GM19351 (cell line): ENCODE measurements around the gene CBX2.

ENCODE experiments used
- ATAC-seq: cut with Tn5 transposase; IDR thresholded peaks from one replicate; pipeline ENCODE4 v1.9.1; 2021; ENCODE audit warnings: mild to moderate bottlenecking, moderate library complexity; ENCODE audit not compliant: unreplicated experiment

Gene CBX2

DNA sequence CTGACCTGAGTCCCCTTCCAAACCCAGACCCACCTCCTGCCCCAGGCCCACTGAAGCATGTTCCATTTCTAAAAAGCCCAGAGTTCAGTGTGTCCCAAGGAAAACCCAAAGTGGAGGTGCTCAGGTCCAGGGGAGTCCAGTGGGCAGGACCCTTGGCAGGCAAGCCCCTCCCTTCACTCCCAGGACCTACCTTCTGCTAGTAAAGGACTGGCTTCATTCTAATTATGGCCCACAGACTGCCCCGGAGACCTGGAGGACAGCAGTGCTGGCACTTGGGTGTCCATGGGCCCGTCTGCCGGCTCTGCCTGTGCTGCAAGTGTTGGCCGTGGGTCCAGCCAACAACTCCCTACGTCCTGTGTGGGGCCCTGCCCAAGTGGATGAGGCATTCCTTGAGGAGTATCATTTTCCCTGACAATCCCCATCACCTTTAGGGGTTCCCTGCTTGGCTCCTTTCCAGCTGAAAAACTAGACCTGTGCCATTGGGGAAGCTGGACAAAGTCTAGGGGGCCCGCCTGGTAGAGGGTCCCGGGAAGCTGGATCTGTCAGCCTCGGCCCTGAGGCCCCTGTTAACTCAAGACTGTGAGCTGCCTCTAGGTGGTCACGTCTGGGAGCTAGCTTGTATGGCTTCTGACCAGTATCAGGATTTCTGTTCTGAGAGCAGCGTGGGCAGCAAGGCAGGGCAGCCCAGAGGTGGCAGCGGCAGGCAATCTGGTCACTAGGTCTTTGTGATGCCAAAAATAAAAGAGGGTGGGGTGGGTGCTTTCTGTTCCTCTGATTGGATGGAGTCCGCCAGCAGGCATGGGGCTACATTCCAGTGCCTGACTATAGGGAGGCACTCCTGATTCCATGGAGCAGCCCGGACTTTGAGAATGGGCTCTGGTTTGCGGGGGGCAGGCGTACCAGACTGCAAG lies 8.2 kb downstream of the CBX2 start:
- ATAC-seq = no peak

DNA sequence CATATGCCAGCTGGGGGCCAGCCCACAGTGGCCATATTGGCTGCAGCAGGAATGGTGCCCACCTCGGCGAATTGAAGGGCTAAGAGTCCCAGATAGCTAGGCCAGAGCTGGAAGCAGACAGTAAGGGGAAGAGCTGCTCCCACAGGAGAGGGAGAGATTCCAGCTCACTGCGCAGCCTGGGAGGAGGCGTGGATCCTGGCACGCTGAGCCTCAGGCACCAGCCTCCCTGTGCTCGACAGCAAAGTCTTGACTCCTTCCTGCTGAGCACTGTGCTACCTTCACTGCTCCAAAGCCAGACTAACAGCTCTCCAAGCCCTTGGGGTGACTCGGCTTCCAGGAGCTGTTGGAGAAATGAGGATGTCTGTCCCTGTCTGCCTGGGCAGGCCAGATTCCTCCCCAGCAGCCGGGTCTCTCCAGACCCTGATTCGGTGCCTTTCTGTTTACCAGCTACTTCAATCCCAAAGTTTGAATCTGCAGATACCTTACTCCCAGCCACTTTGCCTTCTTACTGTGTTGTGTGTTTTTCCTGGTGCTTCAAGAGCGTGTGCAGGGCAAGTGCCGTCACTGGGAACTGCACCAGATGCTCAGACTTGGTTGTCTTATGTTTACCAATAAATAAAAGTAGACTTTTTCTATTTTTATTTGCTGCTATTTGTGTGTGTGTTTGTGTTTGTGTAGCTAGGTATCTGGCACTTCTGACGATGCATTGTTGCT lies 9.1 kb downstream of the CBX2 start:
- no peak for ATAC-seq

DNA sequence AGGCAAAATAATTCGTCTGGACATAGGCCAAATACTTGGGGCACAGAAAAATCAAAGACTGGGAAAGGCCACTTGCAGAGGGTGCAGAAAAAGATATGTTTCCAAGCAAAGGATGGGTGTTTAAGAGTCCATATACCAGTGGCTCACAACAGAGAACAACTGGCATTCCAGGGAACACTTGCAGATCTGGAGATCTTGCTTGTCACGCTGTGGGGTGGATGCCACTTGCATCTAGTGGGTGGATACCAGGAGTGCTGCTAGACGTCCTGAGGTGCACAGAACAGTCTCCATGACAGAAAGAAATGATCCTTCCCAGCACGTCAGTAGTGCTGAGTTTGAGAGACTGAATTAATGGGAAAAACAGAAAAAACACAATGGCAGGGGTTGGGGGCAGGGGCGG lies 10.5 kb downstream of the CBX2 start:
- ATAC-seq = no peak

DNA sequence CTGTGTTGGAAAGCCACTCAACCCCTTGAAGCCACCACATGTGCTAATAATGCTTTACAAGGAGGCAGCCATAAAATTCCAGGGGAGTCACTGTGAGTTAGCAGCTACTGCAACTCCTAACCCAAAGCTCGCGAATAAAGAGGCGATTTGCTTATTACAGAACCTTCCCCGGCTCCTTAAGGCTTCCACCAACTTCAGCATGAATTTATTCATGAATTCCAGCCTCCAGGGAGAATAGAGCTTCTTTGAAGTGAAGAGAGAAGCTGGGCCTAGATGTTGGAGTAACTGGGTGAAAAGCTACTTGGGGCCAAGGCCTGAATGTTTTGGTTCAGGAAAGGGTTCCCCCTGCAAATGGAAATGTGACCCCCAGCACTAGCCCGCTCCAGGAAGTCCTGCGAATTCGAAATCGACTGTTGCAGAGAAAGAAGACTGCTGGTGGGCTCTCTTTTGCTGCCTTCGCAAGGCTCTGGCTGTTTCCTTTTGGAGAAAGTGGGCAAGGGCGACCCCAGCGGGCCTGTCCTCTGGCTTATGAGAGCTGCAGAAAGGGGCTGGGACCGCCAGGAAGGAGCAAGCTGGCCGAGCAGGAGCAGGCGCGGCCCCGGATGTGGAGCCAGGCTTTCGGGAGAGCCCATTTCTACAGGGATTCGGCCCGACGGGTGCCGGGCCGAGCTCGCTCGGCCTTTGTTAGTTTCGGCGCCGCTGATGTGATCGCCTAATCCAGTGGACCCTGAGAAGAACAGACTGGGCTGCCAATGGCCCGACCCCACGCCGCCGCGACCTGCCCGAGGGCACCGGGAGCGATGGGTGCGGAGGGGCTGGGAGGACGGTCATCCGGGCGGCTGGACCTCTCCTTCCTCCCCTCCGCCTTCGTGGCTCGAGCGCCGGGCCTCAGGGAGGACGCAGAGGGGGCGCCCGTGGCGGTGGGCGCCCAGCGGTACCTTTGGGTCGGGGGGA lies 11.3 kb downstream of the CBX2 start:
- no peak for ATAC-seq

DNA sequence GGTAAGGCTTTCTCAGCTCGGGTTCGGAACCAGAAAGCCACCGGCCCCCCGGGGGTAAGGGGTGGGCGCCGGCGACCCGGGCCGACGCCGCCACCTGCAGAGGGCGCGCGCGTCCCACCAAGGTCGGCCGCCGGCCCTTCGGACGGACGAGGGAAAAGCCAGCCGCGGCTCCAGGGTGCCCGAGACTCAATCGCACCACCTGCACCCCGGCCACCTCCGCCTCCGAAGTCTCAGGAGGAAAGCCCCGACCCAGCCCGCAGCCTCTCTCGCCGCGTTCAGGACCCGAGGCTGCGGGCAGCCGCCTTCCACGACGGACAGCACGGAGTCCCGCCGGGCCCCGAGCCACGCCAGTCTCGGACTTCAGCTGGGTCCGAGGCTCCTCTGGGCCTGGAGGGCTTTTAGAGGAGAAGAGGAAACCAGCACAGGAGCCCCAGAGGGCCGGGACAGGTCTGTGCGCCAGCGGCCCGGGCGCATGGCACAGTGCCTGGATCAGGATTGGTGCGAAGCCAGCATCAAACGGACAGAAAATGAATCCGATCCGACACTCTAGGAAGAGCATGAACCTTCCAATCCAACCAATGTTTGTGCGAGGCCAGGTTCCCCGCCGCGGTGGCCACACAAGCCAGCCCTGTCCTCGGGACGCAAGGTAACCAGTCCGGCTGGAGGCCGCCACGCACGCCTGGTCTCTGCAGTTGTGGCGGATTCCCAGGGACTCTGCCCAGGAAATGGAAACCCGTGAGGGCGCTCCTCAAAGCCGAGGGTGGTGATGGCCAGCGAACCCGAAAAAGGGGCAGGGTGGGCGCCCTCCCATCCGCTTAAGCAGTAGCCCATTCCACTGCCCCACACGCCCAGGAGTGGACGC lies 12.2 kb downstream of the CBX2 start:
- no peak for ATAC-seq

DNA sequence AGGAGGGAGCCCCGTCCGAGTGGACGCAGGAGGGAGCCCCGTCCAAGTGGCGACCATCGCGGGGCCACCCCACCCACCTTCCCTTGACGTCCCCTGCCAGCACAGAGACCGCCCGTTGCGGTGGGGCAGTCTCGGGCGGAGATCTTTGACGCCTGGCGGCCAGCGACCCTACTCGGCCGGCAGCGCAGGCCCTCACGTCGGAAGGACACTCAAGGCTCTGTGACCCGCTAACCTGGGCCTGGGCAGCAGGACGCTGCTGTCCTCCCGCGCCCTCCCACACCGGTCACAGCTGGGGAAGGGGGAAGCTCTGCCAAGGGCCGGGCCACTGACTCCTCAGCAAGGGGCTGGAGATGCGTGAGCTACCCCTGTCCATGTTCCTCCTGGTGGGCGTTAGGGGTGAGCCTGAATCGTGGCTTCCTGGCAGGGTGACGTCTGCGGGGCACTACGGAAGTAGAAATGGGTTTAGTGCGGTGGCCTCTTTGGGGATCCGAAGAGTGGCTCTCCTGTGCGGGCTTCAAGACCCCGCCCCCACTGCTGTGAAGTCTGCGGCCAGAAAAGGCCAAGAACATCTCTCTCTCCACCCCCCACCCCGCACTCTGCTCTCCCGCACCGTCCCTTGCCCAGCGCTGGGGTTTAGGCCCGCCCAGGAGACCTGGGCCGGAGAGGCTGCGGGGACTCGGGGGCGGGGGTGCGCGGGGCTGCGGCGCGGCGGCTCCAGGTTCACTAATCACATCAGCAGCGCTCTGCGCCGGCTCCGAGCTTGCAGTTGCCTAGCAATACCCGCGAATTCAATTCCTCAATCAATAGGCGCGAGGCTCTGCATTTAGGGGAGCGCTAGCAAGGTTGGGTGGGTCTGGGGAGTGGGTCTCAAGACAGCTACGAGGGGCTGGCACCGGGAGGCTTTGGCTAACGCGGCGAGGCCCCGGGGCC lies 13.1 kb downstream of the CBX2 start:
- ATAC-seq = no peak

DNA sequence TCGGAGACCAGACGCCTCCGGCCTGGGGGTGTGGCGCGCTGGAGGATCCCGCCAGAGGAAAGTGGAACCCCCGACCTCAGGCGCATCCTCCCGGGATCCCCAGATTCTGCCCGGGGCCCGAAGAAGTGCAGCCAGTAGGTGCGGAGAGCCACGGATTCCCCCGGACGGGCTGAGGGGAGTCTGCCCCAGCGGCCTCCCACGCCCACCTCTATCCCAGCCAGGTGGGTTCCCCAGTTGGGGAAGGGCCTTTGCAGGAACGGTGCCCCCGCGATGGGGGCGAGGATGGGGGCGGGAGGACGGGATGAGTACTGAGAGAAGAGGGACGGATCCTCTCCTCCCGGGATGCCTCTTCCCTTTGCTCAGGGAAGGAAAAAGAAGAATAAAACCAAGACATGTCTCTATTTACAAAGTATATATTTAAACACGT lies 13.8 kb downstream of the CBX2 start:
- ATAC-seq = no peak

DNA sequence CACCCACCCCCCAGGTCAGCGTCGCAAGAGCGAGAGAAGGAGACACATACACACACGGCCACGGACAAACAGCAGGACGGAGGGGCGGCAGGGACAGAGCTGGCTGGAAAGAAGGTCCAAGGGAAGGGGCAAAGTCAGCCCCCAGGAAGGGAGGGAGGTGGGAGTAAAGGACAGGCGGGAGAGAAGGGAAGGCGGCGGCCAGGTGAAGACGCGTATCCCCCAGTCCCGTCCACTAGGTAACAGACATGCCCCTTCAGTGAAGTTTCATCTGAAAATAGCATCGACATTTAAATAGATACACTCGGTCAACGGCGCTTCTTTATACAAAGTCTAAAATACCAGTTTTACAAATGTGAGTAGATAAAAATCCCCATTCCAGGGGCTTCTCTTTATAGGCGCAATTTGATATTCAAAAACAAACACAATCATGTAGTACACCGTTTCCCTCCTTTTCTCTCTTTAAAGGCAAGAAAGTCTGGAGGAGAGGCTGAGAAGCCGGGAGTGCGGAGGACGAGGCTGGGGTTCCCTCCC lies 14.5 kb downstream of the CBX2 start:
- ATAC-seq = no peak

DNA sequence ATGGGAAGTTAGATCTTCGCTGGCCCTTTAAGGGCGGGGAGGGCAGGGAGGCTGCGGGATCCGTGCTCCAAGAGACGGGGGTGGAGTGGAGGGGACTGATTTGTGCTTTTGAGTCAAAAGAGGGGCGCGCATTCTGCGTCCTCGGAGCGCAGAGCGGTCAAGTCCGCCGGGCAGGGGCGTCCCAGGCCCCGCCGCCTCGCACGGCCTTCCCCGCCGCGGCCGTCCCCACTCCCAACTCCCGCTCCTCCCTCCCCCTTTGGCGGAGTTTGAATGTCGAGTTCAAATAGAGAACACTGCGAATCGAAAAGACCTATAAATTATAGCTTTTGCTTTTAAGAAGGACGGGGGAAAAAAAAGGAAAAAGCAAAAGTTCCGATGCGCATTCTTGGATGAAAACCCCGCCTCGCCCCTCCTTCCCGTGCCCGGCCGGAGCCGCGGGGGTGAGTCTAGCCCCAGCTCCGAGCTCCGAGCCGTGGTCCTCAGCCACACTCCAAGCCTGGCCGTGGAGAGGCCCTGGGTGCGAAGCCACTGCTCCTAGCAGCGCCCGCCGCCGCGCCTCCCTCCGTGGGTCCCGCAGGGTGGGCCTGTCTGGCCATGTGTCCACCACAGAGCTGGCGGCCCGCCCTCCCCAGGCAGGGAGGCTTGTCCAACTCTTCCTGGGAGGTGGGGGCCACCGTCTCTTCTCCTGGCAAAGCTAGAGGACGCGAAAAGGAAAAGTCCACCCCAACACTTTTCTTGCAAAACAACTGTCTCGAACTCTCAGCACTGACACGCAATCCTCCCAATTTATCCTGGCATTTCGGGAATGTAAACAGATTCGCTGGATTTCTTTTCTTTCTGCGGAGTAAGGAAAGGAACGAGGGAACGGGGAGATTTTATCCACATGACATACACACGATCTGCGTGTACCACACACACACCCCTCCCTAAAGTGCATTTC lies 15.3 kb downstream of the CBX2 start:
- no peak for ATAC-seq

DNA sequence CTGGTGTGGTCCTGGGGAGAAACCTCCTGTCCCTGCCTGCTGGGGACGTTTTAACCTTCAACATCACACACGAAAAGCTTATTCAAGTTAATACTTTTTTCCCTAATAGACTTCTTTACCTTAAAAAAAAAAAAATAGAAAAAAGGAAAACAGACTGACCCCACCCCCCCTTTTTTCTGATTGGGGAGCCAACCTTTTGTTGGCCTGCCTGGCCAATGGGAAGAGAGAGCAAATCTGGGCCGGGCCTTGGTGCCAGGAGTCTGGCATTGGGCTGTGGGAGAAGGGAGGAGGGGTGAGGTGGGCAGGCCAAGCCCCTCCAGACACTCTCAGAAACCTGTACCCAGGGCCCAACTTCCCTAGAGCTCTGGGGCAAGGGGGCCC lies 16.0 kb downstream of the CBX2 start:
- no peak for ATAC-seq

DNA sequence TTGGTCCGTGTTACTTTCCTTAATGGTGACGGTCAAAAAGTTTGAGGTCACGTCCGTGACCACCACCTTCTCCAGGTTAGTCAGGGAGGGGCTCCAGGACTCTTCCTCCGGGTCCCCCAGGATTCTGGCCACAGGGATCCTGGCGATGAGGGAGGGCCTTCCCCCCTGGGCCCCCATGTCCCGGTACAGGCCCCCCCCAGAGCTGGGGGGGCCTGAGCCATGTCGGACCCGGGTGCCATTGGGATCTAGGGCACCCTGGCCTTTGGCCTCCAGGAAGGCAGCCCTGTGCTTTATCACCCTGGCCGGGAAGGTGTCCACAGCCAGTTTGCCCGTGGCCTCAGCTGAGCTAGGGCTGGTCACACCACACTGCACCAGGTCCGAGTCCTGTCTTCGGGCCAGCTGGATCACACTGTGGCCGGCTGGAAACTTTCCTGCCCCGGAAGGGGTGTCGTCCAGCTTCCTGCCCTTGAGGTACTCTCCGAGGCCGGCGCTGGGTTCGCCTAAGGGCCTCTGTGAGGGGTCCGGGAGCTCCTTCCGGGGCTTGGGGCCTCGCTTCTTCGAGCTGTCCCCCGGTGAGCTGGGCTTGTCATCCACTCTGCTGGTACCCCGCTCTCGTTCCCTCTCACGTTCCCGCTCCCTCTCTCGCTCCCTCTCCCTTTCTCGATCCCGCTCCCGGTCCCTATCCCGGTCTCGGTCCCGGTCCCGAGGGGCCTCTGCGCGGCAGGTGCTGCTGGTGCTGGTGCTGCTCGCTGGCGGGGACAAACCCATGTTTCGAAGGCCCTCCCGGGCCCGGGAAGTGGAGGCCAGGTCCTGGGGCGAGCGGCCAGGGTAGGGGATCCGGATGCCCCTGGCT lies 16.9 kb downstream of the CBX2 start:
- no peak for ATAC-seq

DNA sequence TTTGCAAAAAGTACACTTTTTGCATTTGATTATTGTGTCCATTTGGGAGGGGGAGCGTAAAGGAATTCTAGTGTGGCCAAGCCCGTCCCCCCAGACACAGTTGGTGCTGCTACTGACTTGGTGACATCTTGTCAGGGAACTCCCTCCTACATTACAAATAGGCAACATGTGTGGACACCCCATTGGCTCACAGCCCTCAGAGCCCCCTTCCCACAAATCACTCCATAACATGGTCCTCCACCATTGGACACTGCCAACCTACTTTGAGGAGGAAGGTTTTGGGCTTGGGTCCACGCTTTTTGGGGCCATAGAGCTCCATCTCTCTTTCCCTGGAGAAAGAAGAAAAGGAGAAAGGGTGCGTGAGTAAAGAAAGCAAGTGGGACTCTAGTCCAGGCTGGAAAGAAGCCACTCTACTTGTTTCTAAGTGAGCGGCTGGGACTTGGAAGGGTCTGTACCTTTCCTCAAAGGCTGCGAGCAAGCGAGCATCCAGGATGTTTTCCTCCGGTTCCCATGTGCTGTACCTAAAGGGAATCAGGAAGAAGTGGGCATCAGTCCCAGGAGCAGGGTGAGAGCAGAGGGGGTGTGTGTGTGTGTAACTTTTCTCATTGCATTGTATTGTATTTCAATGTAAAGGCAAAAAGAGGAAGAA lies 18.0 kb downstream of the CBX2 start:
- no peak for ATAC-seq

DNA sequence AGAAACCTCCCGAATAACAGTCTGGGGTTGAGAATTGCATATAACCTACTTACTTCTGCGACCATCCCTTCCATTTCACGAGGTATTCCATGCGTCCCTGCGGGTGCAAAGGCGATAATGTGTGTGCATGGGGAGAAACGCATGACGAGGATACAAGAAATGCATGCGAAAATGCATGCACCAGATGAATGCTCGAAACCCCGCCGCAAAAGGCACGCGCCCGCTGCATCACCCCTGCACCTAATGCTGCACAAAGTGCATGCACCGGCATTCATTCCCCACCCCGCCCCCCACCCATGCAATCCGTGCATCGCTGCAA lies 18.5 kb downstream of the CBX2 start:
- no peak for ATAC-seq

DNA sequence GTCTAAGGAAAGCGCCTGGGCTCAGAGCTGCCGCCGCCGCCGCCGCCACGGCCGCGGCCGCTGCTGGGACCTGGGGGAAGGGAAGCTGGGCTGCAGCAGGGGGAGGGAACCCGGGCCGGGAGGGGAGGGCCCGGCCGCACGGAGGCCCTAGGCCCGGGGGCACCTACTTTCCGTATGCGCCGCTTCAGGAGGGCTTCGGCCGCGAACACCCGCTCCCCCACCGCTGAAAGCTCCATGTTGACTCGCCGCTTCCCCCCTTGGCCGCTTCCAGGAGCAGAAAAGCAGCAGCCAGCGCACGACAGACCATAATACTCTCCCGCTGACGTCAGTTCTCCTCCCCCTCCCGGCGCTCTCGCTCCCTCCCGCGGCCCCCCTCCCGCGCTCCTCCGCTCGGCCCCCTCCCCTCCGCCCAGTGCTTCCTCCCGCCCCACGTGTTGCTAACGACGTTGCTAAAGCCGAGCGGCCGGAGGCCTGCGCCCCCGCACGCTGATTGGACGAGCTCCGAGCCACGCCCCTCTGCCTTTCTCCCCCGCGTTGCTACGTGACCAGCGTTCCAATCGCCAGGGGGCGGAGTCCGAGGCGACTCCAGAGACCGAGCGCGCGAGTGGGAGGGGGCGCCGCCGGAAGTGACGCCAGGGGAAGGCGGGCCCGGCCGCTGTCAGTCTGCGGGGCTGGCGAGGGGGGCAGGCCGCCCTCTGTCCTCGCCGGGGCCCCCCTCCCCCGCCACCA lies 19.0 kb downstream of the CBX2 start, which contains the start of gene CBX8:
TSS of gene CBX8 (minus strand) at position 315 of the 729 bp plus-strand sequence. CDS start at position 236, 79 bp downstream.
- ATAC-seq = peak; percentile 88

DNA sequence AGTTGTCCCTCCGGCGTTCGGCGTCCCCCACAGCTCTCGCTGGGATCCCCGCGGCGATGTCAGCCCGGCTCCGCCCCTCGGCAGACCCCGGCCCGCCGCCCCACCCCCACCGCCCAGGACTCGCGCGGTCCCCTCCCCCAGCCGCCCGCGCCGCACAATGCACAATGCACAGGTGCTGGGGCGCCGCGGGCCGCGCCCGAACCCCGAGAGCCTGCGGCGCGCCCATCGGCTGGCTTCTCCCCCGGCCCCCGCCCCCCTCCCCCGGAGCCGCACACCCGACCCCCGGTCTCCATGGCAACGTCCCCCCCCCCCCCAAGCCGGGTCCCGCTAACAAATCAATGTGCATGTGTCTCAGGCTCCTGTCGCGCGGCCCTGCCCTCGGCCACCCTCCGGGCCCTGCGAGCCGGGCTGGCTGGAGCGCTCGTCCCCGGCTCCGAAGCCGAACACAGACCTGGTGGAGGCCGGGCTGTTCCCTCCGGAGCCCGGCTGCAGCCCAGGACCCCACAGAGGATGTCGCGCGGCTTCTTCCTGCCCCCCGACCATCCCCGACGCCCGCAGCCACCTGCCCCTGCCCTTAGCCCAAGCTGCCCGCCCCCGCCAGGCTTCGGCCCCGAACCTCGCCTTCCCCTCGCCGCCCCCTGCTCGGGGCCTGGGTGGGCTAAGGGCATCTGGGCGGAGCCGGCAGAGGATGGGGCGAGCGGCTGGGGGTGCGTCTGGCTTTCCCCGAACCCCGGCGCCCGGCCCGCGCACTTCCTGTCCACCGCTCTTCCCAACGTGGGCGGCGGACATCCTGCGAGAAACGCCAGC lies 19.7 kb downstream of the CBX2 start:
- ATAC-seq = peak; percentile 20
